Activated T-helper 9 cell treated with anti-CD3 and anti-CD28 coated beads, Interleukin-2, amount 50 U/mL, for 16 hours (primary cell): ENCODE measurements around the gene RAB20.
"Not testable (repeated sequence)": the region's sequence is repeated elsewhere in the genome, so short reads cannot be mapped to it uniquely, and the experiment has no call there.

Source experiments
- DNase-seq: peaks from one replicate; pipeline ENCODE4 v3.0.0-alpha.2; 2020; ENCODE audit warnings: low read depth

The RAB20 gene

GRCh38 chr13:110575322-110576069 lies 14.0 kb upstream of the RAB20 start:
- no peak for DNase-seq

- DNase-seq = no peak
Observed at GRCh38 chr13:110574161-110574560, 12.6 kb upstream of the RAB20 start.

GRCh38 chr13:110572778-110573118 lies 11.2 kb upstream of the RAB20 start:
- no peak for DNase-seq

- DNase-seq = no peak
Observed at GRCh38 chr13:110571896-110572777, 10.6 kb upstream of the RAB20 start.

- no peak for DNase-seq
Observed at GRCh38 chr13:110570886-110571285, 9.4 kb upstream of the RAB20 start.

GRCh38 chr13:110569962-110570361 lies 8.4 kb upstream of the RAB20 start:
- DNase-seq = not testable (repeated sequence)

GRCh38 chr13:110568612-110569011 lies 7.1 kb upstream of the RAB20 start:
- no peak for DNase-seq

- DNase-seq = no peak
Observed at GRCh38 chr13:110566171-110566570, 4.6 kb upstream of the RAB20 start.

GRCh38 chr13:110565296-110565695 lies 3.8 kb upstream of the RAB20 start:
- DNase-seq = no peak

GRCh38 chr13:110564472-110564985 lies 3.0 kb upstream of the RAB20 start:
- DNase-seq = no peak

GRCh38 chr13:110563463-110563774 lies 1.9 kb upstream of the RAB20 start:
- DNase-seq = no peak

- no peak for DNase-seq
Observed at GRCh38 chr13:110562696-110563462, 1.4 kb upstream of the RAB20 start.

- no peak for DNase-seq
Observed at GRCh38 chr13:110562036-110562597, 595 bp upstream of the RAB20 start.

- DNase-seq = peak; percentile 5
Observed at GRCh38 chr13:110560601-110561343, 750 bp downstream of the RAB20 start.

GRCh38 chr13:110559986-110560385 lies 1.5 kb downstream of the RAB20 start:
- DNase-seq = no peak

GRCh38 chr13:110559429-110559943 lies 2.0 kb downstream of the RAB20 start:
- no peak for DNase-seq

- no peak for DNase-seq
Observed at GRCh38 chr13:110557610-110558305, 3.8 kb downstream of the RAB20 start.

GRCh38 chr13:110557082-110557481 lies 4.4 kb downstream of the RAB20 start:
- DNase-seq = no peak

GRCh38 chr13:110556224-110556606 lies 5.3 kb downstream of the RAB20 start:
- no peak for DNase-seq

- no peak for DNase-seq
Observed at GRCh38 chr13:110555601-110556223, 5.8 kb downstream of the RAB20 start.
